Right lobe of liver (tissue), 6 donors: ENCODE measurements around the gene DYRK2. TPM values are rescaled to one million over a fixed set of nuclear protein-coding genes. Genes with fewer than 3 reads are reported as not detected.
"Not testable (repeated sequence)": the region's sequence is repeated elsewhere in the genome, so short reads cannot be mapped to it uniquely, and the experiment has no call there.

Experiments used
- ATAC-seq, 4 donors: fragments of 200-7000 bp; cut with Tn5 transposase; one replicate each; pipeline ENCODE4 v1.9.1; 2020; ENCODE audit warnings: mild to moderate bottlenecking in 4 of 4, moderate library complexity in 4 of 4
- DNase-seq, 3 donors: peaks; one replicate each; pipeline ENCODE4 v3.0.0-alpha.2; 2020
- H3K27ac ChIP-seq, 3 donors: fragments of 200-600 bp; one replicate each; pipeline ENCODE4 v1.8.0; 2022
- H3K27me3 ChIP-seq, 2 donors: fragments of 200-600 bp; one replicate each; pipeline ENCODE4 v1.8.0; 2022
- H3K36me3 ChIP-seq, 4 donors: fragments of 200-600 bp; sonication (generic) in 1 of 4; one replicate each; pipeline versions ENCODE4 v1.5.1 to v1.8.0; 2017 to 2022; ENCODE audit warnings: control low read depth in 1 of 4
- H3K4me1 ChIP-seq, 4 donors: fragments of 200-600 bp; sonication (generic) in 1 of 4; one replicate each; pipeline versions ENCODE4 v1.5.1 to v1.8.0; 2017 to 2022; ENCODE audit warnings: control low read depth in 1 of 4
- H3K4me3 ChIP-seq, 3 donors: fragments of 200-600 bp; one replicate each; pipeline ENCODE4 v1.8.0; 2022
- H3K9me3 ChIP-seq, 4 donors: fragments of 200-600 bp; sonication (generic) in 1 of 4; one replicate each; pipeline versions ENCODE4 v1.5.1 to v1.8.0; 2017 to 2022; ENCODE audit warnings: control low read depth in 1 of 4
- CTCF ChIP-seq, 4 donors: fragments of 200-600 bp in 3 of 4; fragments of 450-650 bp in 1 of 4; IDR thresholded peaks; one replicate each; pipeline versions ENCODE4 v1.5.1 to v1.8.0; 2016 to 2022; ENCODE audit warnings: antibody characterized with exemption in 4 of 4, mild to moderate bottlenecking in 2 of 4
- POLR2A ChIP-seq: fragments of 450-650 bp; IDR thresholded peaks from one replicate; pipeline ENCODE4 v1.6.1; 2017; ENCODE audit warnings: antibody characterized with exemption, mild to moderate bottlenecking
- WGBS: methylation state at CpG from one replicate; pipeline ENCODE4 v1.1.6; 2018; ENCODE audit warnings: low coverage, low lambda C conversion rate; ENCODE audit not compliant: insufficient coverage; ENCODE audit errors: missing lambda C conversion rate; 5-methylcytosine and 5-hydroxymethylcytosine counted together
- intact Hi-C, 2 donors: fragments of 100-400 bp; cut with DNase I; formaldehyde crosslinking; loops; one replicate each; pipeline versions ENCODE4 v1.11.2 to v1.14.1; 2022
- total RNA-seq, 6 experiments: library from RNA; depleted of rRNA in 2 of 6; stranded (reverse); fragments of >200 nt in 2 of 6; fragmentation: NEBNext Ultra II Directional in 3 of 6; extraction: Animal tissue kit (Norgen Biotek cat#: 25700) in 3 of 6; gene quantifications; one replicate each; pipeline versions ENCODE4 v1.1.0 to v1.2.4, GENCODE V29; 2016 to 2023
- donor health status: DM: no; HTN: yes; CAD: no.
- donor health status: DM: no; HTN: no; CAD: no.
- donor health status: DM: no; HTN: no; CAD: no.
- donor health status: DM: no; HTN: yes; CAD: no.
- donor health status: DM: no; HTN: yes; CAD: no.

DYRK2 gene
- total RNA-seq, 6 experiments from 2014 or later = 6.5 to 12.5 (median 6.9) TPM

- H3K4me1 ChIP-seq = no peaks in the 10 kb centered on the region
- intact Hi-C loops = no loop called here
- H3K9me3 ChIP-seq = no peaks in the 10 kb centered on the region
- DNase-seq (no peak), ATAC-seq (no peak)
- WGBS = 82% methylated on average over 3 of the region's 3 CpGs
- no peak overlapping the region for H3K27ac ChIP-seq
- no peak overlapping the region for H3K4me3 ChIP-seq
- H3K27me3 ChIP-seq = no peaks in the 10 kb centered on the region
- H3K36me3 ChIP-seq = no peaks in the 10 kb centered on the region
- TF ChIP-seq CTCF (IDR thresholded peaks at IDR 0.05) (no peak), POLR2A (no peak)
Measured at GRCh38 chr12:67671892-67672291, 23.3 kb downstream of the DYRK2 start.

- H3K9me3 ChIP-seq, DNase-seq, intact Hi-C loops, H3K27ac ChIP-seq, ATAC-seq, H3K4me1 ChIP-seq, H3K27me3 ChIP-seq, H3K36me3 ChIP-seq, H3K4me3 ChIP-seq: not testable (repeated sequence)
- WGBS = 92% methylated on average over 2 of the region's 2 CpGs
Measured at GRCh38 chr12:67672507-67672906, 24.0 kb downstream of the DYRK2 start.

- H3K9me3 ChIP-seq, intact Hi-C loops, H3K27me3 ChIP-seq, H3K4me1 ChIP-seq, DNase-seq, ATAC-seq, H3K27ac ChIP-seq, H3K4me3 ChIP-seq, H3K36me3 ChIP-seq: not testable (repeated sequence)
- 77% methylated on average over 3 of the region's 4 CpGs for WGBS
Measured at GRCh38 chr12:67673509-67673908, 25.0 kb downstream of the DYRK2 start.

GRCh38 chr12:67674417-67674816 lies 25.9 kb downstream of the DYRK2 start:
- ATAC-seq = no peak
- Histone ChIP-seq H3K9me3 (no peaks in the 10 kb centered on the region), H3K27ac (no peak overlapping the region), H3K4me1 (no peaks in the 10 kb centered on the region), H3K27me3 (no peaks in the 10 kb centered on the region), H3K36me3 (no peaks in the 10 kb centered on the region), H3K4me3 (no peak overlapping the region)
- WGBS = 95% methylated on average over 3 of the region's 3 CpGs
- TF ChIP-seq CTCF (IDR thresholded peaks at IDR 0.05) = no peak
- TF ChIP-seq POLR2A = no peak
- intact Hi-C loops = no loop called here
- no peak for DNase-seq

- TF ChIP-seq POLR2A (no peak), CTCF (IDR thresholded peaks at IDR 0.05) (no peak)
- ATAC-seq (no peak), DNase-seq (no peak)
- Histone ChIP-seq H3K9me3 (no peaks in the 10 kb centered on the region), H3K4me3 (no peak overlapping the region), H3K27ac (no peak overlapping the region), H3K27me3 (no peaks in the 10 kb centered on the region), H3K4me1 (no peaks in the 10 kb centered on the region), H3K36me3 (no peaks in the 10 kb centered on the region)
- intact Hi-C loops = no loop called here
Measured at GRCh38 chr12:67676624-67677023, 28.1 kb downstream of the DYRK2 start.

GRCh38 chr12:67677166-67677565 lies 28.6 kb downstream of the DYRK2 start:
- DNase-seq = no peak
- H3K36me3 ChIP-seq = no peaks in the 10 kb centered on the region
- H3K4me1 ChIP-seq = no peaks in the 10 kb centered on the region
- WGBS = 100% methylated on average over 3 of the region's 3 CpGs
- H3K9me3 ChIP-seq = no peaks in the 10 kb centered on the region
- ATAC-seq = no peak
- H3K27ac ChIP-seq = no peak overlapping the region
- intact Hi-C loops = no loop called here
- H3K4me3 ChIP-seq = no peak overlapping the region
- no peaks in the 10 kb centered on the region for H3K27me3 ChIP-seq
- TF ChIP-seq CTCF (IDR thresholded peaks at IDR 0.05) (no peak), POLR2A (no peak)
